GM19463 (cell line): ENCODE data around the gene C1orf226.
"Not testable (repeated sequence)": the region's sequence is repeated elsewhere in the genome, so short reads cannot be mapped to it uniquely, and the experiment has no call there.

Experiments used
- ATAC-seq: cut with Tn5 transposase; IDR thresholded peaks from one replicate; pipeline ENCODE4 v1.9.1; 2021; ENCODE audit warnings: mild to moderate bottlenecking, moderate library complexity; ENCODE audit not compliant: unreplicated experiment

The C1orf226 gene

DNA sequence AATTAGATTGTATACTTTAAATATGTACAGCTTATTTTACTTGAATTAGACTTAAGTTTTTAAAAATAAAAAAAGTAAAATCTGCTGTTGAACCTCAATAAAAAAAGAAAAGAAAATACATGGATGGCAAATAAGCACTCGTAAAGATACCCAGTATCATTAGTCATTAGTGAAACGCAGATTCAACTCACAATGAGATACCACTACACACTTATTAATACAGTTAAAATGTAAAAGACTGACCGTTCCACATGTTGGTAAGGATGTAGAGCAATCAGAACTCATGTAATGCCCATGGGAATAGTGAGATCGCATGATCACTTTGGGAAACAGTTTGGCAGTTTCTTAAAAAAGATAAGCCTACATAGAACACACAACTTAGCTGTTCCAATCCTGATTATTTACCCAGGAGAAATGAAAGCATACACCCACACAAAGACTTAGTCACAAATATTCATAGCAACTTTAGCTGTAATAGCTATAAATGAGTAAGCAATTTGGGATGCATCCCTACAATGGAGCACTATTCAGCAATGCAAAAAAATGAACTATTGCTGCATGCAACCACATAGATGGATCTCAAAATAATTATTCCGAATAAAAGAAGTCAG lies 23.1 kb downstream of the C1orf226 start:
- no peak for ATAC-seq

DNA sequence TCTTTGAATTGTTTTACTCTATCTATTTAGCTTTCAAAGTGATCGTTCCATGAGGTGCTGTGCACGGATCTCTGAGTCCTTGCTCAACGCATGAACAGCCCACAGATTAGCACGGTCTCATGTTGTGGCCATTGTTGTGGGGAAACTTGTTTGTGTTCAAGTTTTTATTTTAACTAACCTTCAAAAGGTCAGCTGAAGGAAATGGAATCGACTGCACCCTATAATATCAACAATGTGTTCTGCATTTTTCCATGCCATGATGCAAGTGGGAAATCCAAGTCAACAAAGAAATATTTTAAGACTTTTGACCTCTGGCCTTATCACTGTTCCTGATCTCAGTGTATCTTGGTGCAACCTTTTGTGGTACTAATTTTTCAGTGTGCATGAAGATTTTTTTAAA lies 24.3 kb downstream of the C1orf226 start:
- ATAC-seq: no peak

GRCh38 chr1:162406811-162407210 lies 25.3 kb downstream of the C1orf226 start:
- no peak for ATAC-seq

- no peak for ATAC-seq
These were observed 26.0 kb downstream of the C1orf226 start for GRCh38 chr1:162407539-162407938.

GRCh38 chr1:162412002-162412401 lies 30.5 kb downstream of the C1orf226 start, which contains the start of gene SH2D1B:
Gene SH2D1B (minus strand): TSS chr1:162412136. CDS start chr1:162412016, 120 bp downstream.
- ATAC-seq: no peak

GRCh38 chr1:162416215-162416614 lies 34.7 kb downstream of the C1orf226 start:
- no peak for ATAC-seq

- no peak for ATAC-seq
These were observed 35.4 kb downstream of the C1orf226 start for GRCh38 chr1:162416909-162417308.

DNA sequence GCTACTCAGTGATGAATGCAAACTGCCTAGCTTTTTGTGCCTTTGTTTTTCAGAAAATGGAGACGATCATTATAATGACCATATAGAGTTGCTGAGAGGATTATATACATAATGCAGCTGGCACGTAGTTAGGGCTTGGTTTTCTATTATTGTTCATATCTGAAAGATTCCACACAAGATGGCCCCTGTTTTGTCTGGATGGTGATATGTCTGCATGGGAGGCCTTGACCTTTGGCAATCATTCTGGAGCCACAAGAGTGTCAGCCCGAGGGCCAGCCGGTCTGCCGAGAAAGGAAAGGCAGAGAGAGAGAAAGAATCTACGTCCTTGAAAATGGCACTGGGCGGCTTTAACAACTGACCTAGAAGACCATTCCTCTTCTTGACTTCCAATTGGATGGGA lies 36.1 kb downstream of the C1orf226 start:
- ATAC-seq: no peak

GRCh38 chr1:162418584-162418983 lies 37.1 kb downstream of the C1orf226 start:
- ATAC-seq: not testable (repeated sequence)

DNA sequence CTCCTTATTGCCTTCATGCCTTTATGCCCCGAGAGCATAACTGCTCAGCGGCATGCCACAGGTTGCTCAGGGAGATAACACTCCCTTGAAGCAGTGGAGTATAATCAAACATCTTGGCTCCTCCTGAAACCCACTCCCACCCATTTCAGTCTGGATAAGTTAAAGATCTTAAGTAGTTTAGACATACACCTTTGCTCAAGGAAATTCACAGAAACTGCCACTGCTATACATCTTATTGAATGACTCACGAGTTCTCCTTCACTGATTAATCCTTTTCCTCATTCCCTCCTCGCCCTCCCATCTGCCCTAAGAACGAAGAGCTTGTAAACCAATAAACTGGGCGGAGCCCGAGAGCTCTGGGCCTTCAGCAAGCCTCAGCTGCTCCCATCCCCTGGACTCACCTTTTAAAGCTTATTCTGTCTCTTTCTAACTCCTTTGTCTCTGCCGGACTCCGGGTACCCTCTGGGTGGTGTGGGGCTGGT lies 38.0 kb downstream of the C1orf226 start:
- ATAC-seq: not testable (repeated sequence)

- no peak for ATAC-seq
These were observed 38.6 kb downstream of the C1orf226 start for GRCh38 chr1:162420120-162420519.

DNA sequence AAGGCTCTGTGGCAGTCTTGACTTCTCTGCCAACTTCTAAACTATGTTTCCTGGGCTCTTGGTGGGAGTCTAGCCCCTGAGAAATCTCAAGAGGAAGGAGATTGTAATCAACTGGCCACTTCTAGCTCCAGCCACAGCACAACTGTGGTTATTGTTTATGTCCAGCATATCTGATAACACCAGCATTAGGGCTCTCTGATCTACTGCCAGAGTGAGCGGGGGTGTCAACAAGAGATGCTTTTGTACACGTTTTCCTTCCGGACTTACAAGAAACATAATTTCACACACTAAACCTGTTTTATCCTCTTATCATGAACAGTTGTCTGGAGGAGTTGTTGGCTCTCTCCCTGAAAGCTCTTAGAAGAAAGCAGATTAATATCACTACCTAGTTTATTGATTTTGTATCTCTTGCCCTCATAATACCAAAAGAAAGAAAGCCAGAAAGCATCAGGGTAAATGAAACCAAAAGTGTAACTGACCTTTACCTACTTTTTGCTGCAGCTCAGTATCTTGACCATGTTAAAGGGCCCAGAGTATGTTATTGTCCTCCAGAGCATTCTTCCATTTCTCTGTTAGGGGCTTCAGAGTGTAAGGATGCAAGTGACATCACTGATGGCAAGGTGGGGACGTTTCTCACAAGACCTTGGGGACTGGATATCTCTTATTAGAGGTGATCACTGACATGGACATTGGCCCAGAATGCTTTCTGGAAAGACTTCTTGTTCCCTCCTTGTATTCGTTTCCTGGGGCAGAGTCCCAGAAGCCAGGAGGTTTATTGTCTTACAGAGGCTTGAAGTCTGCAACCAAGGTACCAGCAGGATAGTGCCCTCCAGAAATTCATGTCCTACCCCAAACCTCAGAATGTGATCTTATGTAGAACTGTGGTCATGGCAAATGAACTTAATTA lies 40.0 kb downstream of the C1orf226 start:
- ATAC-seq: no peak

GRCh38 chr1:162422662-162423375 lies 41.3 kb downstream of the C1orf226 start:
- ATAC-seq: no peak

DNA sequence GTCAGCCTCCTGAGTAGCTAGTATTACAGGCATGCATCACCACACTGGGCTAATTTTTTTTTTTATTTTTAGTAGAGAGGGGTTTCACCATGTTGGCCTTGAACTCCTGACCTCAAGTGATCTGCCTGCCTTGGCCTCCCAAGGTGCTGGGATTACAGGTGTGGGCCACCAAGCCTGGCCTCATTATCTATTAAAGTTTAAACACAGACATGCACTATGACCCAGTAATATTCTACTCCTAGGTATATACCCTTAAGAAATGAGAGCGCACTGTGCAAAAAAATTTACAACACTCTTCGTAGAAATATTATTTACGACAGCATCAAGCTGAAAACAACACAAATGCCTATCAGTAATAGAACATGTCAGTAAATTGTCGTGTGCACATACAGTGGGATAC lies 49.1 kb downstream of the C1orf226 start:
- no peak for ATAC-seq

DNA sequence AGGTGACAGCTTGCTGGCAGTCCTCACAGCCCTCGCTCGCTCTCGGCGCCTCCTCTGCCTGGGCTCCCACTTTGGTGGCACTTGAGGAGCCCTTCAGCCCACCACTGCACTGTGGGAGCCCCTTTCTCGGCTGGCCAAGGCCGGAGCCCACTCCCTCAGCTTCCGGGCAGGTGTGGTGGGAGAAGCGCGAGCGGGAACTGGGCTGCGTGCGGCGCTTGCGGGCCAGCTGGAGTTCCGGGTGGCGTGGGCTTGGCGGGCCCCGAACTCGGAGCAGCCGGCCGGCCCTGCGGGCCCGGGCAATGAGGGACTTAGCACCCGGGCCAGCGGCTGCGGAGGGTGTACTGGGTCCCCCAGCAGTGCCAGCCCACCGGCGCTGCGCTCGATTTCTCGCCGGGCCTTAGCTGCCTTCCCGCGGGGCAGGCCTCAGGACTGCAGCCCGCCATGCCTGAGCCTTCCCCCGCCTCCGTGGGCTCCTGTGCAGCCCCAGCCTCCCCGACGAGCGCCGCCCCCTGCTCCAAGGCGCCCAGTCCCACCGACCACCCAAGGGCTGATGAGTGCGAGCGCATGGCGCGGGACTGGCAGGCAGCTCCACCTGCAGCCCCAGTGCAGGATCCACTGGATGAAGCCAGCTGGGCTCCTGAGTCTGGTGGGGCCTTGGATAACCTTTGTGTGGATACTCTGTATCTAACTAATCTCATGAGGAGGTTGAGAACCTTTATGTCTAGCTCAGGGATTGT lies 51.6 kb downstream of the C1orf226 start:
- ATAC-seq: not testable (repeated sequence)
